Mesendoderm (in vitro differentiated cells): ENCODE measurements around the gene VAV3.

ENCODE experiments used
- DNase-seq: peaks from one replicate; pipeline ENCODE4 v3.0.0; 2013
- H2AK5ac ChIP-seq: 2 replicates; pipeline ENCODE4 v1.6.1; 2013; ENCODE audit warnings: low read length, inconsistent platforms
- H2BK120ac ChIP-seq: 2 replicates; pipeline ENCODE4 v1.6.1; 2013; ENCODE audit warnings: low read depth, mild to moderate bottlenecking, low read length, moderate library complexity, mixed read lengths
- H2BK15ac ChIP-seq: replicated peaks from 2 replicates; pipeline ENCODE4 v1.6.1; 2013; ENCODE audit warnings: low read depth, mild to moderate bottlenecking, moderate library complexity
- H2BK5ac ChIP-seq: 2 replicates; pipeline ENCODE4 v1.6.1; 2013; ENCODE audit warnings: low read length, inconsistent platforms
- H3K18ac ChIP-seq: 2 replicates; pipeline ENCODE4 v1.6.1; 2013; ENCODE audit warnings: mild to moderate bottlenecking, low read length, mixed read lengths
- H3K23ac ChIP-seq: one replicate; pipeline ENCODE4 v1.6.1; 2013; ENCODE audit warnings: low read length
- H3K27ac ChIP-seq: 2 replicates; pipeline ENCODE4 v1.5.1; 2013; ENCODE audit warnings: low read depth, mild to moderate bottlenecking, inconsistent platforms, low read length, moderate library complexity
- H3K27me3 ChIP-seq: 2 replicates; pipeline ENCODE4 v1.6.1; 2013; ENCODE audit warnings: low read length, control low read depth, mild to moderate bottlenecking, inconsistent platforms; ENCODE audit not compliant: insufficient read depth, poor library complexity
- H3K36me3 ChIP-seq: 2 replicates; pipeline ENCODE4 v1.6.1; 2013; ENCODE audit warnings: low read length, inconsistent platforms; ENCODE audit not compliant: control insufficient read depth, insufficient read depth
- H3K4ac ChIP-seq: one replicate; pipeline ENCODE4 v1.6.1; 2013; ENCODE audit warnings: low read depth, mild to moderate bottlenecking, low read length, moderate library complexity
- H3K4me1 ChIP-seq: 2 replicates; pipeline ENCODE4 v1.6.1; 2013; ENCODE audit warnings: low read depth, low read length, inconsistent platforms; ENCODE audit not compliant: control insufficient read depth
- H3K4me2 ChIP-seq: 2 replicates; pipeline ENCODE4 v1.6.1; 2013; ENCODE audit warnings: low read length
- H3K4me3 ChIP-seq: 2 replicates; pipeline ENCODE4 v1.5.1; 2013; ENCODE audit warnings: mild to moderate bottlenecking, low read length
- H3K56ac ChIP-seq: one replicate; pipeline ENCODE4 v1.6.1; 2013; ENCODE audit warnings: low read length
- H3K79me1 ChIP-seq: 2 replicates; pipeline ENCODE4 v1.6.1; 2013; ENCODE audit warnings: low read length, inconsistent platforms
- H3K79me2 ChIP-seq: 2 replicates; pipeline ENCODE4 v1.6.1; 2013; ENCODE audit warnings: mild to moderate bottlenecking, low read length; ENCODE audit not compliant: control insufficient read depth, insufficient read depth
- H3K9ac ChIP-seq: 2 replicates; pipeline ENCODE4 v1.6.1; 2013; ENCODE audit warnings: low read length, inconsistent platforms
- H4K5ac ChIP-seq: one replicate; pipeline ENCODE4 v1.6.1; 2013; ENCODE audit warnings: low read length
- H4K8ac ChIP-seq: one replicate; pipeline ENCODE4 v1.6.1; 2013; ENCODE audit warnings: low read depth, mild to moderate bottlenecking, control low read depth, low read length, moderate library complexity
- WGBS: extraction: QIAGEN DNeasy Blood & Tissue Kit; methylation state at CpG from one replicate; pipeline ENCODE4 v1.1.7; 2013; ENCODE audit warnings: low lambda C conversion rate, missing lambda C conversion rate; ENCODE audit not compliant: insufficient coverage; ENCODE audit errors: extremely low coverage; 5-methylcytosine and 5-hydroxymethylcytosine counted together

VAV3 gene

DNA sequence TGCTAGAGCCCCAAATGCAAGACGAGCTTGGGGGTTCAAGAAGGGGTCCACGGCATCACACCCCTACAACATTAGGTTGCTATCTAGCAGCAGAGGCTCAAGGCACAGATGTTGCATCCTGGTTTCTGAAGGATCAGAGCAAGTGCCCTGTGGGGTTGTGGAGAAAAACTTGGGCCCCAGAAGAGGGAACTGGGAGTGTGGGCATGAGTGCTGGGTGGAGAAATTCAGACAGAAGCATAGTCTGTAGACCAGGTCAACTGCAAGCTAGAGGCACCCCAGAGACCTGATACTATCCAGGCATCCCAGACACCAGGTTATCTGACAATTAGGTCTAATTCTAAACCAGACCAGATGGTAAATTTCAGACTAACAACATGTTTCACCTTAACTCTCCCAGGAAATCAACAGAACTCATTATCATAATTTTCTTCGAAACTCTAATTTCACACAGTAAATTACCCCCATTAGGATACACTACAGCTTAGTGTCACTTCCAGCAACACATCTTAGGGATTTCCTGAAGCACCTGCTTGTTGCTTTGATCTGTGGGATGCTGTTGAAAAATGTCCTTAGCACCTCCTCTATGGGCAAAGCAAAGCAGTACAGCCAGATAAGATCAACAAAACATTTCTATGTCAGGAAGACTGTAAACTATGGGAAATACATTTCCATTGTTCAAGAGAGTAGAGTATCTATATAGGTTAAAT is 179.3 kb downstream of the VAV3 start:
- H3K79me2 ChIP-seq: no peaks in the 10 kb centered on the region
- no peak overlapping the region for H2BK15ac ChIP-seq
- H2BK5ac ChIP-seq: no peak overlapping the region
- H3K4ac ChIP-seq: no peak overlapping the region
- H3K79me1 ChIP-seq: peaks cover 1% of the 10 kb centered on the region
- no peak overlapping the region for H3K23ac ChIP-seq
- H3K4me3 ChIP-seq: no peak overlapping the region
- H3K27me3 ChIP-seq: no peaks in the 10 kb centered on the region
- no peak overlapping the region for H3K27ac ChIP-seq
- no peak overlapping the region for H4K8ac ChIP-seq
- no peak overlapping the region for H3K18ac ChIP-seq
- H3K36me3 ChIP-seq: no peaks in the 10 kb centered on the region
- H3K9ac ChIP-seq: no peak overlapping the region
- DNase-seq: no peak
- no peak overlapping the region for H2BK120ac ChIP-seq
- 100% methylated on average over 1 of the region's 3 CpGs for WGBS
- no peak overlapping the region for H3K56ac ChIP-seq
- no peak overlapping the region for H4K5ac ChIP-seq
- H3K4me2 ChIP-seq: no peak overlapping the region
- no peak overlapping the region for H2AK5ac ChIP-seq
- H3K4me1 ChIP-seq: peaks cover 3% of the 10 kb centered on the region

- H4K8ac ChIP-seq: no peak overlapping the region
- WGBS: no CpG with 5 or more reads among the region's 6 CpGs
- H3K4me1 ChIP-seq: no peaks in the 10 kb centered on the region
- no peaks in the 10 kb centered on the region for H3K27me3 ChIP-seq
- H3K36me3 ChIP-seq: no peaks in the 10 kb centered on the region
- DNase-seq: peak; percentile 60
- H3K9ac ChIP-seq: no peak overlapping the region
- H3K23ac ChIP-seq: no peak overlapping the region
- no peak overlapping the region for H3K18ac ChIP-seq
- no peak overlapping the region for H2BK120ac ChIP-seq
- no peak overlapping the region for H3K4me2 ChIP-seq
- H2BK5ac ChIP-seq: no peak overlapping the region
- H3K79me1 ChIP-seq: no peaks in the 10 kb centered on the region
- no peak overlapping the region for H3K56ac ChIP-seq
- no peak overlapping the region for H3K4me3 ChIP-seq
- no peak overlapping the region for H3K4ac ChIP-seq
- no peak overlapping the region for H4K5ac ChIP-seq
- no peak overlapping the region for H3K27ac ChIP-seq
- no peak overlapping the region for H2AK5ac ChIP-seq
- no peaks in the 10 kb centered on the region for H3K79me2 ChIP-seq
- no peak overlapping the region for H2BK15ac ChIP-seq
Measured at GRCh38 chr1:107782217-107782845, 182.6 kb downstream of the VAV3 start.

DNA sequence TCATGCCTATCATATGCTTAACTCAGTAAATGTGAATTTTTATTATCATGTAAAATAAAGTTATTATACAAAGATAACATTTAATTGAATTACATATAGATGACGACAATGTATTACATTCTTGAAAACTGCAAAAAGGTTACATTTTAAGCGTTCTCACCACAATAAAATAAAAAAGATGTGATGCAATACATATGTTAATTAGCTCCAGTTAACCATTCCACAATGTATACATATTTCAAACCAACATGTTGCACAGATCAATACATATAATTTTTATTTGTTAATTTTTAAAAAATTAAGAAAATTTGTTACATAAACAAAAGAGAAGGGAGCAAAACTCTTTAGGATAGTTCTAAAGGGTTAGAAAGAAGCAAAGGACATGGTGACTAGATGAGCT is 183.7 kb downstream of the VAV3 start:
- H3K4me1 ChIP-seq: no peaks in the 10 kb centered on the region
- no peak overlapping the region for H3K4me3 ChIP-seq
- H3K4me2 ChIP-seq: no peak overlapping the region
- no peak overlapping the region for H2AK5ac ChIP-seq
- H2BK120ac ChIP-seq: no peak overlapping the region
- H3K4ac ChIP-seq: no peak overlapping the region
- H3K79me1 ChIP-seq: no peaks in the 10 kb centered on the region
- H4K5ac ChIP-seq: no peak overlapping the region
- H3K9ac ChIP-seq: no peak overlapping the region
- H3K79me2 ChIP-seq: no peaks in the 10 kb centered on the region
- H3K27me3 ChIP-seq: no peaks in the 10 kb centered on the region
- H2BK5ac ChIP-seq: no peak overlapping the region
- no peak for DNase-seq
- H3K23ac ChIP-seq: no peak overlapping the region
- H2BK15ac ChIP-seq: no peak overlapping the region
- H3K27ac ChIP-seq: no peak overlapping the region
- no CpG with 5 or more reads among the region's 2 CpGs for WGBS
- no peak overlapping the region for H4K8ac ChIP-seq
- H3K18ac ChIP-seq: no peak overlapping the region
- H3K36me3 ChIP-seq: no peaks in the 10 kb centered on the region
- H3K56ac ChIP-seq: no peak overlapping the region

DNA sequence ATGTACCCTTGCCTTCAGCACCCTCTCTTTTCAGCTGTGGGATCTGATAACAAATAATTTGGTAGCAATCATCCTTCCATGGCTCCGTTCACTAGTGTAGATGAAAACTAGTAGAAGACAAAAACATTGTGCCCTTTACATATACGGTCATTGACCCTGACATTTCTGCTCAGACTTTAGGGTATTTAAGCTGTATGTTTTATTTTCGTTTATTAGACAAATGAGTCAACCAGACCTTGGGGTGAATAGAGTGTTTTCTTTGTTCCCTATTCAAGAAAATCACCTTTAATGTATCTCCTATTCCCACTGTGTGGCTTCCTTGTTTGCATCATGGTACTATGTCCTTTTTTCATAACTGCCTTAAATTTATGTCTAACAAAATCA is 187.3 kb downstream of the VAV3 start:
- Histone ChIP-seq H2BK5ac (no peak overlapping the region), H3K4me1 (no peaks in the 10 kb centered on the region), H3K27me3 (no peaks in the 10 kb centered on the region), H2AK5ac (no peak overlapping the region), H3K4me2 (no peak overlapping the region), H3K79me2 (no peaks in the 10 kb centered on the region), H3K56ac (no peak overlapping the region), H2BK15ac (no peak overlapping the region), H3K79me1 (no peaks in the 10 kb centered on the region), H3K9ac (no peak overlapping the region), H2BK120ac (no peak overlapping the region), H3K4me3 (no peak overlapping the region), H3K23ac (no peak overlapping the region), H3K18ac (no peak overlapping the region), H4K5ac (no peak overlapping the region), H3K27ac (no peak overlapping the region), H4K8ac (no peak overlapping the region), H3K4ac (no peak overlapping the region), H3K36me3 (no peaks in the 10 kb centered on the region)
- no CpG with 5 or more reads among the region's 3 CpGs for WGBS
- DNase-seq: no peak

- H3K79me2 ChIP-seq: no peaks in the 10 kb centered on the region
- no peaks in the 10 kb centered on the region for H3K27me3 ChIP-seq
- no peak overlapping the region for H4K8ac ChIP-seq
- no peak for DNase-seq
- no peak overlapping the region for H4K5ac ChIP-seq
- H3K4me2 ChIP-seq: no peak overlapping the region
- H3K79me1 ChIP-seq: no peaks in the 10 kb centered on the region
- H3K36me3 ChIP-seq: no peaks in the 10 kb centered on the region
- no peak overlapping the region for H2BK15ac ChIP-seq
- H3K9ac ChIP-seq: no peak overlapping the region
- no peak overlapping the region for H3K4ac ChIP-seq
- WGBS: no CpG with 5 or more reads among the region's 4 CpGs
- H3K23ac ChIP-seq: no peak overlapping the region
- H3K4me1 ChIP-seq: no peaks in the 10 kb centered on the region
- no peak overlapping the region for H3K18ac ChIP-seq
- no peak overlapping the region for H2BK5ac ChIP-seq
- H2AK5ac ChIP-seq: no peak overlapping the region
- no peak overlapping the region for H3K56ac ChIP-seq
- H2BK120ac ChIP-seq: no peak overlapping the region
- H3K27ac ChIP-seq: no peak overlapping the region
- no peak overlapping the region for H3K4me3 ChIP-seq
Measured at GRCh38 chr1:107776900-107777663, 187.9 kb downstream of the VAV3 start.
